DOHH2 (cell line): Measurements from ENCODE around the gene ZFP62.

Experiments
- CTCF ChIP-seq: fragments of 200-600 bp; sonication (generic); IDR thresholded peaks from one replicate; pipeline ENCODE4 v1.5.1; 2014; ENCODE audit warnings: antibody characterized with exemption, mild to moderate bottlenecking, low read depth, low read length; ENCODE audit not compliant: poor library complexity, severe bottlenecking
- EZH2phosphoT487 ChIP-seq: fragments of 200-600 bp; sonication (generic); IDR thresholded peaks from 2 replicates; pipeline ENCODE4 v1.6.1; 2017; ENCODE audit warnings: borderline replicate concordance, mild to moderate bottlenecking, antibody characterized with exemption, low read length, moderate library complexity, mixed read lengths

- TF ChIP-seq EZH2phosphoT487, result no peak
- no peak for TF ChIP-seq CTCF
Observed at GRCh38 chr5:180801596-180802324, 59.3 kb downstream of the ZFP62 start.
